ENCODE measurements around the gene TBX1.

Gene TBX1

DNA sequence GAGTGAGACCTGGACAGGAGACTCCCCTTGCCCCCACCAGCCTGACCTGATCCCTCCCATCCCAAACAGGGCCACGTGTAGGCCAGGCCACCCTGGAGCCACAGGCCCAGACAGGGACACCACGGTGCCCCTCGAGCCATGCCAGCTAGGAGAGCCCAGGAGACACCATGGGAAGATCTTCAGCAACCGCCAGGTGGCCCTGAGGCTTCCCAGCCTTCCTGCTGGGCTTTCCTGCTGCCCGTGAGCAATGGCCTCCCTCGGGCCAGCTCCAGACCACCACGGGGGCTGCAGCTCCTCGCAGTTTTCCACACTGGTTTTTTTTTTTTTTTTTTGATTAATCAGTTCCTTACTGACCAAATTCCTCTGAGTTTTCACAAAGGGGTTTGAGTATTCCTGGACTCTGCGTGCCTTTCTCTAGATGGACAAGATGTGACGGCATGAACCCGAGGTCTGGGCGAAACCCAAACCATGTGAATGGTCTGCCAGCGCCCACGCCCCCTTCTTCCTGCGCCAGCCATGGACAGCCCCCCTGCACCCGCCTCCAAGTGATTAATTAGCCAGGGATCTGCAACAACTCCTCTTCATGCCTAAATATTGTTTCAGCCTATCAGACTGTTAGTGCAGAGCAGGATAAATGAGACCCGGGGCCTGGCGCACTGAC, 40.9 kb downstream of the TBX1 start:
- DNase-seq = no peak

DNA sequence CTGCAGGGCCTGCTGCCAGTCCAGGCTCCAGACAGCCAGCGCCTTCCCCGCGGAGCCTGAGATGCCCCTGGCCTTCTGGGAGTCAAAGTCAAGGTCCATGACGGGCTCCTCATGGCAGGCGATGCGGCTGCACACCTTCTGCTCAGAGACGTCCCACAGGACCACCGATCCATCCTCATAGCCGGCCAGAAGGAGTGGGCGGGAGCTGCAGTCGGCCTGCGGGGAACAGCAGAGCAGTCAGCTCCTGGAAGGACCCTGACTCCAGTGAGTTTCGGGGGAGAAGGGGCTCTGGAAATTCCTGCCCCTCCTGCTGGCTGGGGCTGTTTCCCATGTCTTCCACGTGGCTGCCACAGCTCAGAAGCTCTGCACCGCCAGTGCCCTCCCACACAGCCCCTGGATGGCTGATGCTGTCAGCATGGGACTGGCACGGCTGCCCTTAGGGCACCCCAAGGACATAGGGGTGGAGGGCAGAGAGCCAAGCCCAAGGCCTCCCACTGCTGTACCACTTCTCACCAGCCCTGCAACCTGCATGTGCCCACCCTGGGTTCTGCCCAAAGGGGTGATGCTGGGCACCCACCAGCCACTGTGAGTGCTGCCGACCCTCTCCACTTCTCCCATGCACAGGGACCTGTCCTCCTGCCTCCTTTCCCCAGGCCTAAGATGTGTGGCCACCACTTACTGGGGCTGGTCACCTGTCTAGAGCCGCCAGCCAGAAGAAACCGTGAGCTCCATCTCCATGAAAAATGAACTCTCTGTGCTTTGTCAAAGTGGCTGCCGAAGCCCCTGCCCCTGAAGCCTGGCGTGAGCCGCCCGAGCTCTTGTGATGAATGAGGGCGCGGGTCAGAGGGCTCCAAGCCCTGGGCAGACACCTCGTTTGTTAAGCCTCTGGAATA, 41.7 kb downstream of the TBX1 start:
- no peak for DNase-seq

DNA sequence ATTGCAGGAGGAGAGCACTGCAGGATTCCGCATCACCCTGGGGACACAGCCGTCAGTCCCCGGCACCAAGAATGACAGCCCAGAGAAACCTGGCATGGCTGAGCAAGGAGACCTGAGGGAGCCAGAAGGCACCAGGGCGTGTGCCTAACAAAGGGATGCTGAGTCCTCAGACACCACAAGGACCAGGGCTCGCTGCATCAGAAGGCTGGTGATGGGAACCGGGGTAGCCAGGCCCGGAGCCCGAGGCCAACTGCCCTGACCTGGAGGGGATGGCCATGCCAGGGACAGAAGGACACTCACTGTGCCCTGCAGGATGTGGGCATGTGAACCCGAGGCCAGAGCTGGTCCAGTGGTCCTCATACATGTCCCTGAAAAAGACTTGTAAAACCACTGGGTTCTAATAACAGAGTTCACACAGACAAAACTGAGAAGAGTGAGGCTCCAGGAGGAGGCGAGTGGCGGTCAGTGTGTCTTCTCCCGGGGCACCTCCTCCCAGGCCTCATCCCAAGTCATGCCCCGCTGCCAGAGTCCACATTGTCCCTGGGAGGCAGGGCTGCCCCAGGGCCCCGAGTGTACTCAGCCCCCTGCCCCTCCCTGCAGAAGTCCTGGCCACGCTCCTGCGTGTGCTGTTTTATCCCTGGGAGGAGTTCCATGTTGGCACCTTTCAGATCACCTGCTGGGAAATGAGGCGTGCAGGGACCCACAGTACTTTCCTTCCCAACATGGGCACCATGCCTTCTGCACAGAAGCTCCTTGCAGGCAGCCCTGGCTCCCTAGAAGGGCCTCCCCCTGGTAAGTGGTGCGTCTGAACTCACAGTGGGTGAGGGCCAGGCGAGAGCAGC, 42.5 kb downstream of the TBX1 start:
- no peak for DNase-seq

DNA sequence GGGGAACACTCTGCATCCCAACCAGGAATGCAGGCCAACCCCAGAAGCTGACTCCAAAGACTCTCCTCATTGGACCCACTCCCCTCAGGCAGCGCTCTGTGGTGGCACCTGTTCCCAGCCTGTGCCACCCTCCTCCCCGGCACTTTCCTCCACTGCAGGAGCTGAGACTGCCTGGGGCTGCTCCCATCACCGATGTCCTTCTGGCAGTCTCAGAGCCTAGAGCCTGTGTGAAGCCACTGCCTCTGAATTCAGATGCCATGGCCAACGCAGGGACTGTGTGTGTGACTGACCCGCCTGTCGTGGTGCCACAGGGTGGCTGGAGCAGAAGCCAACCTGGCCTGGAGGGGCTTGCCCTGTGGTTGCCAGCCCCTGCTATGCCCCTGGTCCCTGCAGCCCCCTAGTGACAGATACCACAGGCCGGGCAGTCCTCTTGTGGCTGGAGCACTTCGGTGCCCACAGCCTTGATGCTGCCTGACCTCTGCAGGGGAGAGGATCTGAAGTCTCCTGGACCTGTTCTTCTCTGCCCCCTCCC, 43.2 kb downstream of the TBX1 start:
- DNase-seq = no peak

DNA sequence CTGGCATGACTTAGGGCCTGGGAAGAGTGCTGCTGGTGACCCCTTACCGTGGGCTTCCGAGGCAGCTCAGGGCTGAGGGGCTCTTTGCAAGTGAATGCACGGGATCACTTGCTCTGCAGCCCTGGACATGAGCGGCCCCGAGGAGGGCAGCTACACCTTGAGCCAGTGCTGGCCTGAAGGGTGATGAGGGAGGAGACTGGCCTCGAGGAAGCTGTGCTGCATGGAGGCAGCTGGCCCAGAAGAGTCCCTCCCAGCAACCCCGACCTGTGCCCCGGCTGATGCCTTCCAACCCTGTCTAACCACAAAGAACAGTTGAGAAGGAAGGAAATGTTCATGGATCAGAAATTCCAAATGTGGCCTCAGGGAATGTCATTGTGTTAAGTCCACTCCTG, 45.2 kb downstream of the TBX1 start:
- DNase-seq = no peak

DNA sequence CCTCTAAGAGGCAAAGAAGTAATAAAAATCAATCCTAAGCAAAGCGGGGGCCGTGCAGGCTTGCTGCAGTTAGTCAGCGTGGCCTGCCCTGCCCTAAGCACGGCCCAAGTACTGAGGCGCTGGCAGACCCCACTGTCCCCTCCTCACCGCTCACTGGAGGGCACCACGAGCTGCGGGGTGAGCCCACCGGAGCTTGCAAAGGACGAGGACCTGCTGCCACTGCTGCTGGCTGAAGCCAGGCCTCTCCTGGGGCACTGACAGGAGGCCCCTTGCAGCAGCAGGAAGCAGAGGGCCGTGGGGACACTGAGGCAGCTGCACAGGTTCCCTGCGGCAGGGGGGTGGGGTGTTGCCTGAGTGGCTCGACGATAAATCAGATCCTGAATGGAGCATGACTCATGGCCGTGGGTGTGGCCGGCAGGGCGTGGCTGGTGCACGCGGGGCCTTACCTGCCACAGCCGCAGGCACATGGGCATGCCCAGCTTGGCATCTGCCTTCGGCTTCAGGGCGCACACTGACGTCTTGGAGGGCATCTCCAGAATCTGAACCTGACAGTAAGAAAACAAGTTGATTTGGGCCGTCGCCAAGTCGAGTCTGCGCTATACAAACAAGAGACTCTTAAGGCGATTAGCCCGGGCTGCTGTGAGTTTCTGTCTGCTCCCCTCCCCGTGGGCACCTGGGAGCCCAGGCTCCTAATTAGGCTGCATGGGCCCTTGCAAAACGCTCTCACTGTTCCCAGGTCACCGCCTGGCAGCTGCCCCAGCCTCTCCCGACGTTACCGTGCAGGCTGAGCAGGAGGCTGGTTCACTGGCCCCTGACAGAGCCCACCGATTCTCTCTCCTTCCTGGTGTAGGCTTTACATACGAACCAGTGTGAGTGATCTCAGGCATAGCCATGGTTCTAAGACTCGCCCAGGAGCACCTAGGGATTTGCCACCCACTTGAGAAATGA, 45.9 kb downstream of the TBX1 start:
- DNase-seq = no peak

DNA sequence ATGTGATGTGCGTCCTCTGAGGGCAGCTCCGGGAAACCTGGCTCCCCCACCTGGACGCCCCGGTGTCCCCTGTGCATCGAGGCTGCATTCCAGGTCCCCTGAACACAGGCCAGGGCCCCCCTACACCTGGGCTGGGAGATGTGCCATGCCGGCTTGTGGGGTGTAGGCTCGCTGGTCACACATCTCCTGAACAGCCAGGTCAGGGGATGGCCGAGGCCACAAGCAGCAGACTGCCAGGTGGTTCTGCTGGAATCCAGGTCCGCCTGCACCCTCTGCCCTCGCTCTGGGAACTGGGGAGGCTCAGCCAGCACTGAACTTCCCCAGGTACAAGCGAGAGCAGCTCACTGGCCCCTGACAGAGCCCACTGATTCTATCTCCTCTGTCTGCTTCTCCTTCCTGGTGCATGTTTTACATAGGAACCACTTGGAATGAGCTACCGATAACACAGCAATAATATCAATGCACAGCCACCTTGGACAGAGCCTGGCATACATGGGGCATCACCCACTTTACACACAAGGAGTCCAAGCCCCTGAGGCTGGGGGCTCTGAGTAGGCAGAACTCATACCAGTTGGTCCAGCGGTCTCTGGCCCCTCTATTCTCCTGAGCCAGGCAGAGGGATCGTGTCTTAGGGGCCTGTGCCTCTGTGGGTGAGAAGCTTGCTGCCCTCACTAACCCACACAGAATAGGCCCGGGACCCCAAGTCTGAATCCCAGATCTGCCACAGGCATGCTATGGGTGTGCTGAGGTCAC, 46.8 kb downstream of the TBX1 start:
- DNase-seq = no peak

DNA sequence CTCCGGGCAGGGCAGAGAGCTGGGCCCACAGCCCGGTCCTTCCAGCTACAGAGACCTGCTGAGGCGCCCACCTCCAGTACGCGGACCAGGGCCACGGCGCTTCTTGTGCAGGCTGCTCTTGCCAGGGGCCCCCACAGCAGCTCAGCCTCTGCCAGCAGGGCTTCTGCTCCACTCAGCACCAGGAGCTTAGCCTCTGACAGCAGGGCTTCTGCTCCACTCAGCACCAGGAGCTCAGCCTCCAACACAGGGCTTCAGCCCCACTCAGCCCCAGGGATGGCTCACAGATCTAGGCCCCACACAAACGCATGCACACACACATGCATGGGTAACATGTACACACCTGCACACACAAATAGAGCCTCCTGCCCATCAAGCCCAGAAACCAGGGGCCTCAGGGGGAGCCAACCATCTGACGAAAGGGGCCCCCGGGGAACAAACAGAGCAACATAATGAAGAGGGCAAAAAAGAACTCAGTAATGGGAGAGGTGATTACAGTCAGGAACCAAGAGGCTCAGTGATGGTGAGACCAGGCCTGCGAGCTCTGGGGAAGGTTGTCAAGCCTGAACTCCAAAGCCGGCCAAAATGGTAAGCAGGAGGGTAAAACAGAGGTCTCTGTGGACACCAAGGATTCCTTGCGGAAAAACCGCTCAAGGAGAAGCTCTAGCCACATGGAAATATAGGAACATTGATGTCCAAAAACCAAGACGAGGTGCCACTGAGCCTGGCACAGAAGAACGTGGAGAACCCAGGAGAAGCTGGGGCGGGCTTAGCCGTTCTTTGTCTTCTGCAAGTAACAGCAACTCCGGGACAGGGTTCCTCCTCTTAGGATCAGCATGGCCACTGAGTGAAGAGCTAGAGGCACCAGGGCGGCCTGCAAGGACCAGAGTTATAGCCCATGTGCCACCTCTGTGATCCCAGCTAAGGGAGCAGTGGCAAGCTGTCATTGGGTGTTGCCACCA, 47.6 kb downstream of the TBX1 start:
- no peak for DNase-seq

DNA sequence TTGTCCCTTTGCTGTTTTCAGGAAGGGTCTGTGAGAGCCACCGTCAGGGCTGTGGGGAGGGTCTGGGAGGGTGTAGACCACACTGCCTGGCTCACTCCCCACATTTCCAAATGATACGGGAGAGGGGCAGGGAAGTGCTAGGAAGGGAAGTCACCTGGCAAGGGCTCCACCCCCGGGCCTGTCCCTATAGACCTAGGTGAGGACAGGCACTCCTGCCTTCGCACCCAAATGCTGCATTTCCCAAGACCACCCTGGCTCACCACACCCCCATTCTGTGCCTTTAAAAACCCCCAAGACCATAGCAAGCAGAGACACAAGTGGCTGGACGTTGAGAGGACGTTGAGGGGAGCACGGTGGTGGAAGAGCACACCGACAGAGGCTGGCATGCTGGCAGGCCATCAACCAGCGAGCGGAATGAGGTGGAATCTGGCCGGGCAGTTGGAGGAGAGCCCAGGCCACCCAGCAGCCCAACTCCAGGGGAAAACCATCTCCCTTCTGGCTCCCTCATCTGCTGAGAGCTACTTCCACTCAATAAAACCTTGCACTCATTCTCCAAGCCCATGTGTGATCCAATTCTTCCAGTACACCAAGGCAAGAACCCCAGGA, 48.4 kb downstream of the TBX1 start:
- no peak for DNase-seq

DNA sequence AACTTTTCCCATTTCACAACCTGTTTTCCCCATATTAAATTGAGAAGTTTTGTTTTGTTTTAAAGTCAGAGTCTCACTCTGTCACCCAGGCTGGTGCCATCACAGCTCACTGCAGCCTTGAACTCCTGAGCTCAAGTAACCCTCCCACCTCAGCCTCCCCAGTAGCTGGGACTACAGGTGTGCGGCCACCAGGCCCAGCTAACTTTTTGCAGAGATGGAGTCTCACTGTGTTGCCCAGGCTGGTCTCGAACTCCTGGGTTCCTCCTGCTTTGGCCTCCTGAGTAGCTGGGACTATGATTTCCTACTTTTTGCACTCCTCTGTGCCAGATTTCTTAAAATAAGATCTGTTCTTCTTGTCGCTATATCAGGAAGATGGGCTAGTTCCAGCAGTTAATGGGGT, 49.2 kb downstream of the TBX1 start:
- DNase-seq = no peak

DNA sequence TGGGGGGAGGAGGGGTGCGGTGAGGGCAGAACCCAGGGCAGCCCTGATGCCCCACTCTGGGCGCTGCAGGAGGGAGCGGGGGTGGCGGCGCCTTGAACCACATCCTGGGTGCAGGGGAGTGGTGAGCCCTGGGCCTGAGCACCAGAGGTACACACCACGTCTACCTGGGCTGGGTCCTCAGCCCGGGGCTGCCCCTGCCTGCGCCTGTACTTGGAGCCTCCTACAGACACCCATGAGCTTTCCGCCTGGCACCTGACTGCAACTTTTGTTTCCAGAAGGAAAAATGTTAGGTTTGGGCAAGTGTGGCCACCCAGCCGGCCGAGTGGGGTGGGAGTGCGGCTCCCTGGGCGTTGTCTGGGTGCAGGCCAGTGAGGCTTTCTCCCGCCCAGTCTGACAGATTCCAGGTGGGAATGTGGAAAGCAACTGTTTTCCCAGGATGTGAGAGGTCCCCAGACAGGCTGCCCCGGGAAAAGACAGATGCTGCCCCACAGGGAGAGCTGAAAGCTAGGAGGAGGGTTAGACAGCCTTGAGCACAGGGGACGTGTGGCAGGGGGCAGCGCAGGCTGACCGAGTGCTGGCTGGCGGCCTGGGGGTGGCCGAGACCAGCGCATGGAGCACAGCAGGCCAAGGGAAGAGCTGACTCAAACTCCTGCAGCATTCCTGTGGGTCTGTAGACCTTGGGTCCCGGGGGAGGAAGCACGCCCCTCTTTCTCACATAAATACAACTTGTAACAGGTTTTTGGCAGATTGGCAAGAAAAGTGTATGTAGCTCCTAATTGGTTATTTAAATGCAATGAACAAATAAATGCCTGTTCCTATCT, 50.0 kb downstream of the TBX1 start:
- DNase-seq = no peak

DNA sequence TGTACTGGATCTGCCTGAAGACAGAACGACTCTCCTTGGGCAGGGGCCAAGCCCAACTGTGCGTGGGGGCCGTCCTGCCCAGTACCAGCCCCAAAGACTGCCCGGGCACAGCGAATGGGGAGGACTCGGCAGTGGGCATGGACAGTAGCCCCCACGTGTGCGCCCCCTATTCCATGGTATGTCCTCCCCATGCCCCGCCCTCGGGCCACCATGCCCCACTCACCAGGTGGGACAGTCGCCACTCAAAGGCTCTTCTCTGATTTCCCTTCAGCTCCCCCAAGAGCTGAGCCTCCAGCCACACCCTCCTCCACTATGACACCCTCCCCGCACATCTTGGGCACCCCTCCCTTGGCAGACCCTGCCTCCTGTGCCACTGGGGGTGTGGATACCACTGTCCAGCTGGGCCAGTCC, 50.6 kb downstream of the TBX1 start:
- no peak for DNase-seq

DNA sequence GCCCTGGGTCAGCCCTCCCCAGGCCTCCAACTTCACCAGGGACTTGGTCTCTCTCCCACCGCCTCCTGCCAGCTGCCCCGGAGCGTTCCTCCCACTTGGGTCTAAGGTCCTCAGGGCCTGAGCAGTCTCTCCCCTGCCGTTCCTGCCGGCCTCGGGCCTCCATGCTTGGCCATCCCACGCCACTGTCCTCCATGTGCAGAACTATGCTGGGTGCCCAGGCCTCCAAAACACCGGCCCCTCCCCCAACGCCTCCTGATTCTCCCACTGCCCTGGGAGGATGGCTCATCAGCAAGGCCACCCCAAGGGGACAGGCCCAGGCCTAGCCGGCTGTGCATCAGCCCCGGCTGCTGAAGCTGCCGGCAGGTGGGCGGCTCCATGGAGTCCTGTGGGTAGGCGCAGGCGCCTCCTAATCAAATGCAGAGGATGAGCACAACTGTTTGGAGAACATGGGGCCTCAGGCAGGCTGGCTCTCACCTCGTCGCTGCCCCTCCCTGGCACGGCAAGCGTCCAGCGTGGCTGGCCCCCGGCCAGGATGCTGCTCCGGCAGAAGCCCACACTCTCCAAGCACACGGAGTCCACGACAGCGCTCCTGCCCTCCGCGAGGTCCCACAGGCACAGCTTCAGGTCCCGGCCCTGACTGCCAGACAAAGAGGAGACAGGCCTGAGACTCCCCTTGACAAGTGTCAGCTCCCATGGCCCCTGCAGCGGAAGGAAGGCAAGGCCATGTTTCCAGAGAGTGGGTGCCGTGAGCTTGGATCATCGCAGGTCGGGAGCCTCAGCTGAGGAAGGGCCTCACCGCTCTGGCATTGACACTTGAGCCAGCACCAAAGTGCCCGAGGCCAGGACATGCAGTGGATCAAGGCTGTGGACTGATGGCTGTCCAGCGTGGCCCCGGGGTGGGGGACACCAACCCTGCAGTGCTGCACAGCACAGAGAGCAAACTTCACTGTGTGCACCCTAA, 51.5 kb downstream of the TBX1 start:
- no peak for DNase-seq

DNA sequence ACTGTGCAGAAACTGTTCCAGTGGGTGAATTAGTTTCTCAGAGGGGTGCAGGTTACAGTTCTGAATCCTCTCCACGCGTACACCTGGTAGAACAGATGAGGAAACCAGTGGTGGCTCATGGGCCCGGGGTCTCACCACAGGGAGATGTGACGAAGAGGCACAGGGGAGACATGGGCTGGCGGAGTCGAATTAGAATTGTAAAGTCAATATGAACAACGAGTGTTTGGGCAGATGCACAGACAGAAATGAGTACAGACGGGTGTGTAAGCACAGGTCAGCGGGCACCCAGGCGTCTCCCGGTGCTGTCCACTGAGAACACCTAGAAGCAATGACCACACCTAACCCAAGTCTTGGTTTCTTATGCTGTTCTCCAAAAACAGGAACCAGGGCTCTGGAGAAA, 52.3 kb downstream of the TBX1 start:
- no peak for DNase-seq

DNA sequence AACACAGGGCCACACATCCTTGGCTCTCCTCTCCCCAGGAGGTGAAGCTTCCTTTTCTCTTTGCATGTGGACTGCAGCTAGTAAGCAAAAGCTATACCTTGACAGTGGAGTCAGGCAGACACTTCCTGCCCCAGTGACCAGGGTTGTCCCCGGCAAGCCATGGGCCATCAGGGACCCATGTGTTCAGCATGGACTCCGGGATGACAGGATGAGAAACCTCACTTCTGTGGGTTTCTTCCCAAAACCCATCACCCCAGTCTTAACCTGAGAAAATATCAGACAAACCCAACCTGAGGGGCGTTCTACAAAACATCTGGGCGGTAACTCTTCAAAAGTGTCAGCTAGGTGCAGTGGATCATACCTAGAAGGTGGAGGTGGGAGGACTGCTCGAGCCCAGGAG, 53.9 kb downstream of the TBX1 start:
- DNase-seq = no peak

DNA sequence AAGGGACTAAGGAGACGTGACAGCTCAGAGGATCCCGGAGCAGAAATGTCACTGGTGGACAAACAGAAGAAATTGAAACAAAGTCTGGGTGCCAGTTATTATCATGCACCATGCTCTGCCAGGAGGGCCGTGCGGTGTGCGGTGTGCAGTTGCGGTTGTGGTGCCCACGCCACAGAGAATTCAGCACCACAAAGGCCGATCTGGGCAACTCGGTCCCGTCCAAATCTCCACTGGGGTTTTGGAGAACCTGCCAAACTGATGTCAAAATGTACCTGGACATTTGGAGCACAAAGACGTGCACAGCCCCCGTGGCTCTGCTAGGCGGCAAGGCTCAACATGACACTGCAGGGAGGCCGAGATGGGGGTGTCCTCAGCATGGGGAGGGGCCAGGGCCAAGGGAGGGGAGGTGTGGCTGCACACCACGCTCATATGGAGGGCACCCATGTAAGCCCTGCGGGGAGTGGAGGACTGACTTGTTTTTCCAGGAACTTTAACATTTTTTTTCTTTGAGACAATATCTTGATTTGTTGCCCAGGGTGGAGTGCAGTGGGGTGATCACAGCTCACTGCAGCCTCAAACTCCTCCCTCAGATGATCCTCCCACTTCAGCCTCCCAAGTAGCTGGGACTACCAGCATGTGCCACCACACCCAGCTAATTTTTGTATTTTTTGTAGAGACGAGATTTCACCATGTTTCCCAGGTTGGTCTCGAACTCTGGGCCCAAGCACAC, 54.7 kb downstream of the TBX1 start:
- no peak for DNase-seq

DNA sequence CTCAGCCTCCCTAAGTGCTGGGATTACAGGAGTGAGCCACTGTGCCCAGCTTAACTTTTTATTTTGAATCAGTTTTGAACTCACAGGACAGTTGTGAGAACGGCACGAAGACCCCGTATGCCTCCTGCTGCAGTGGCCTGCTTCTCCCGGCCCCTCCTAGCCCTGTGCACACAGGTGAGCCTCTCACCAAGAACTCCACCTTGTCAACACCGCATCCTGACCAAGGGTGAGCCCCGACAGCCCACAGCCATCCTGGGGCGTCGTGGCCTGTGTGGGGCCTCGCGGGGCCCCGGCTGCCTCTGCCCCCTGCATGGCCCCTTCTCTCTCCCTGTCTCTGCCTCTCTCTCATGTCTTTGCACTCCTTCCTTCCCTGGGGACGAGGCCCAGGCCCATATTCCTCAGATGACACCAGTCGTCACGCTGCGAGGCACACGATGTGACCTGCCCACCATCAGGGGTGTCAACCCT, 55.3 kb downstream of the TBX1 start:
- DNase-seq = no peak

Data from activated CD4-positive, alpha-beta T cell treated with anti-CD3 and anti-CD28 coated beads, Interleukin-2, amount 50 U/mL, for 1 hour (primary cell).